ENCODE results near the gene MAP1LC3C. TPM values are rescaled to one million over a fixed set of nuclear protein-coding genes. Genes with fewer than 3 reads are reported as not detected.

Gene MAP1LC3C
- total RNA-seq, 2 experiments from 2014 or later, result not detected

- BruUV-seq (replicated peaks), result no TSS peak
- POLR2A ChIA-PET, result interaction anchor here (0.7 kb wide), 1 partner anchor 462 kb away, joined by 3 read pairs; no protein-coding TSS in a partner anchor
- intact Hi-C loops (cut with micrococcal nuclease; ENCODE audit: unreplicated experiment), result no loop called here
- H2AFZ ChIP-seq (ENCODE audit: low read length), result no peak within 1 kb of the TSS
- TF ChIP-seq CTCF (conservative IDR thresholded peaks at IDR 0.05; ENCODE audit: low read length) (no peak), EZH2phosphoT487 (IDR thresholded peaks at IDR 0.05; ENCODE audit: borderline replicate concordance, low read depth, low read length) (no peak)
- H3K9me3 ChIP-seq (ENCODE audit: low read length), result no peaks in the 10 kb centered on the region
- H3K4me2 ChIP-seq (ENCODE audit: low read length), result no peak within 1 kb of the TSS
- CTCF ChIA-PET (ENCODE audit: unreplicated experiment), result no interaction called here
- no peaks in the 10 kb centered on the region for H3K9me2 ChIP-seq (ENCODE audit: insufficient read depth, low read length)
- H3K36me3 ChIP-seq (ENCODE audit: insufficient read depth, low read length), result no peaks in the 10 kb centered on the region
- H3K79me2 ChIP-seq (ENCODE audit: insufficient read depth, low read depth, low read length), result no peaks in the 10 kb centered on the region
- H4K20me1 ChIP-seq (ENCODE audit: insufficient read depth, low read length), result no peaks in the 10 kb centered on the region
- H3K27ac ChIP-seq (ENCODE audit: low read depth, low read length, poor library complexity, severe bottlenecking), result no peak within 1 kb of the TSS
- H3K4me3 ChIP-seq (ENCODE audit: low read depth, low read length, poor library complexity, severe bottlenecking), result no peak within 1 kb of the TSS
- H3K4me1 ChIP-seq (ENCODE audit: insufficient read depth, low read length, poor library complexity, severe bottlenecking), result no peaks in the 10 kb centered on the region
- no peak for DNase-seq (ENCODE audit: low spot score)
Measured at GRCh38 chr1:241957692-241958494, 41.0 kb downstream of the MAP1LC3C start, which contains the start of gene BECN2. Gene BECN2 (plus strand): TSS chr1:241957767. CDS start chr1:241957767, 0 bp downstream.

GRCh38 chr1:241950390-241950789 lies 48.5 kb downstream of the MAP1LC3C start:
- intact Hi-C loops (cut with micrococcal nuclease; ENCODE audit: unreplicated experiment), result no loop called here
- no peak overlapping the region for H3K4me3 ChIP-seq (ENCODE audit: low read depth, low read length, poor library complexity, severe bottlenecking)
- no peaks in the 10 kb centered on the region for H3K36me3 ChIP-seq (ENCODE audit: insufficient read depth, low read length)
- no peaks in the 10 kb centered on the region for H4K20me1 ChIP-seq (ENCODE audit: insufficient read depth, low read length)
- no peaks in the 10 kb centered on the region for H3K4me1 ChIP-seq (ENCODE audit: insufficient read depth, low read length, poor library complexity, severe bottlenecking)
- H3K79me2 ChIP-seq (ENCODE audit: insufficient read depth, low read depth, low read length), result no peaks in the 10 kb centered on the region
- TF ChIP-seq EZH2phosphoT487 (IDR thresholded peaks at IDR 0.05; ENCODE audit: borderline replicate concordance, low read depth, low read length) (no peak), CTCF (conservative IDR thresholded peaks at IDR 0.05; ENCODE audit: low read length) (no peak)
- no peak overlapping the region for H2AFZ ChIP-seq (ENCODE audit: low read length)
- H3K9me2 ChIP-seq (ENCODE audit: insufficient read depth, low read length), result no peaks in the 10 kb centered on the region
- ChIA-PET POLR2A (interaction anchor here (0.8 kb wide), 1 partner anchor 23 kb away, joined by 3 read pairs; no protein-coding TSS in a partner anchor), CTCF (ENCODE audit: unreplicated experiment) (no interaction called here)
- H3K4me2 ChIP-seq (ENCODE audit: low read length), result no peak overlapping the region
- H3K27ac ChIP-seq (ENCODE audit: low read depth, low read length, poor library complexity, severe bottlenecking), result no peak overlapping the region
- H3K9me3 ChIP-seq (ENCODE audit: low read length), result no peaks in the 10 kb centered on the region
- DNase-seq (ENCODE audit: low spot score), result no peak
- no TSS peak for BruUV-seq (replicated peaks)

- Histone ChIP-seq H3K4me2 (ENCODE audit: low read length) (no peak overlapping the region), H4K20me1 (ENCODE audit: insufficient read depth, low read length) (no peaks in the 10 kb centered on the region), H3K9me2 (ENCODE audit: insufficient read depth, low read length) (no peaks in the 10 kb centered on the region), H3K27ac (ENCODE audit: low read depth, low read length, poor library complexity, severe bottlenecking) (no peak overlapping the region), H3K4me3 (ENCODE audit: low read depth, low read length, poor library complexity, severe bottlenecking) (no peak overlapping the region), H3K4me1 (ENCODE audit: insufficient read depth, low read length, poor library complexity, severe bottlenecking) (no peaks in the 10 kb centered on the region), H3K79me2 (ENCODE audit: insufficient read depth, low read depth, low read length) (no peaks in the 10 kb centered on the region), H2AFZ (ENCODE audit: low read length) (no peak overlapping the region), H3K9me3 (ENCODE audit: low read length) (no peaks in the 10 kb centered on the region), H3K36me3 (ENCODE audit: insufficient read depth, low read length) (no peaks in the 10 kb centered on the region)
- TF ChIP-seq CTCF (conservative IDR thresholded peaks at IDR 0.05; ENCODE audit: low read length) (no peak), EZH2phosphoT487 (IDR thresholded peaks at IDR 0.05; ENCODE audit: borderline replicate concordance, low read depth, low read length) (no peak)
- intact Hi-C loops (cut with micrococcal nuclease; ENCODE audit: unreplicated experiment), result no loop called here
- BruUV-seq (replicated peaks), result no TSS peak
- no peak for DNase-seq (ENCODE audit: low spot score)
- ChIA-PET POLR2A (interaction anchor here (0.6 kb wide), 1 partner anchor 1281 kb away, joined by 3 read pairs; no protein-coding TSS in a partner anchor), CTCF (ENCODE audit: unreplicated experiment) (no interaction called here)
Measured at GRCh38 chr1:241947354-241947753, 51.5 kb downstream of the MAP1LC3C start.

Measured in OCI-LY7 (cell line).